ENCODE results near the gene USP5.

USP5 gene

GRCh38 chr12:6826734-6827436 is 25.1 kb upstream of the USP5 start:
- no peak for DNase-seq

GRCh38 chr12:6827437-6827911 is 24.5 kb upstream of the USP5 start:
- no peak for DNase-seq

GRCh38 chr12:6827982-6828780 is 23.8 kb upstream of the USP5 start, which contains the start of gene P3H3:
P3H3 (plus strand) TSS chr12:6828407; CDS start chr12:6828441, 34 bp downstream.
- DNase-seq: no peak

- peak; percentile 26 for DNase-seq
These were observed 23.0 kb upstream of the USP5 start for GRCh38 chr12:6828781-6829535.

GRCh38 chr12:6829536-6830220 is 22.3 kb upstream of the USP5 start:
- no peak for DNase-seq

GRCh38 chr12:6830286-6830890 is 21.6 kb upstream of the USP5 start:
- DNase-seq: no peak

GRCh38 chr12:6830999-6831398 is 21.0 kb upstream of the USP5 start:
- DNase-seq: no peak

- DNase-seq: no peak
These were observed 20.4 kb upstream of the USP5 start for GRCh38 chr12:6831450-6831995.

GRCh38 chr12:6832125-6832524 is 19.8 kb upstream of the USP5 start:
- no peak for DNase-seq

GRCh38 chr12:6833189-6833890 is 18.6 kb upstream of the USP5 start:
- DNase-seq: no peak

GRCh38 chr12:6834254-6834653 is 17.7 kb upstream of the USP5 start:
- DNase-seq: no peak

GRCh38 chr12:6834873-6835272 is 17.1 kb upstream of the USP5 start:
- no peak for DNase-seq

GRCh38 chr12:6836851-6837250 is 15.1 kb upstream of the USP5 start:
- no peak for DNase-seq

GRCh38 chr12:6837370-6838060 is 14.4 kb upstream of the USP5 start:
- no peak for DNase-seq

GRCh38 chr12:6838854-6839253 is 13.1 kb upstream of the USP5 start:
- no peak for DNase-seq

- no peak for DNase-seq
These were observed 12.3 kb upstream of the USP5 start for GRCh38 chr12:6839482-6840201.

GRCh38 chr12:6840330-6840729 is 11.6 kb upstream of the USP5 start:
- no peak for DNase-seq

- no peak for DNase-seq
These were observed 11.0 kb upstream of the USP5 start, which contains the start of gene GNB3 for GRCh38 chr12:6840761-6841515. GNB3 (plus strand) TSS chr12:6840925; CDS start chr12:6841288, 363 bp downstream.

GRCh38 chr12:6842075-6842474 is 9.9 kb upstream of the USP5 start:
- DNase-seq: no peak
